MM.1S (cell line): ENCODE results near the gene LMAN2L.

Experiments
- DNase-seq: peaks from one replicate; pipeline ENCODE4 v3.0.0-alpha.2; 2015
- H2AFZ ChIP-seq: fragments of 300-600 bp; sonication (generic); 2 replicates; pipeline ENCODE4 v1.6.0; 2016; ENCODE audit warnings: antibody characterized with exemption, low read length
- H3F3A ChIP-seq: fragments of 300-600 bp; sonication (generic); 2 replicates; pipeline ENCODE4 v1.6.1; 2016; ENCODE audit warnings: mild to moderate bottlenecking, antibody characterized with exemption, low read length, moderate library complexity, mixed read lengths; ENCODE audit not compliant: insufficient read depth
- H3K27ac ChIP-seq: fragments of 300-600 bp; sonication (generic); 2 replicates; pipeline ENCODE4 v1.5.1; 2016; ENCODE audit warnings: mild to moderate bottlenecking, low read length
- H3K27me3 ChIP-seq: fragments of 300-600 bp; sonication (generic); replicated peaks from 2 replicates; pipeline ENCODE4 v1.6.0; 2016; ENCODE audit warnings: low read length; ENCODE audit not compliant: insufficient read depth
- H3K36me3 ChIP-seq: fragments of 300-600 bp; sonication (generic); replicated peaks from 2 replicates; pipeline ENCODE4 v1.6.1; 2016; ENCODE audit warnings: mild to moderate bottlenecking, low read length, mixed read lengths; ENCODE audit not compliant: insufficient read depth
- H3K4me1 ChIP-seq: fragments of 300-600 bp; sonication (generic); 2 replicates; pipeline ENCODE4 v1.6.1; 2016; ENCODE audit warnings: low read length, mixed read lengths
- H3K4me2 ChIP-seq: fragments of 300-600 bp; sonication (generic); 2 replicates; pipeline ENCODE4 v1.6.0; 2016; ENCODE audit warnings: low read depth, low read length
- H3K4me3 ChIP-seq: fragments of 300-600 bp; sonication (generic); 2 replicates; pipeline ENCODE4 v1.5.1; 2016; ENCODE audit warnings: low read length, mixed read lengths
- H3K79me2 ChIP-seq: fragments of 300-600 bp; sonication (generic); 2 replicates; pipeline ENCODE4 v1.6.1; 2016; ENCODE audit warnings: mixed run types, low read length, mixed read lengths
- H3K9ac ChIP-seq: fragments of 300-600 bp; sonication (generic); 2 replicates; pipeline ENCODE4 v1.6.1; 2016; ENCODE audit warnings: low read length, mixed read lengths
- H3K9me2 ChIP-seq: fragments of 300-600 bp; sonication (generic); replicated peaks from 2 replicates; pipeline ENCODE4 v1.6.1; 2016; ENCODE audit warnings: mild to moderate bottlenecking, low read length, mixed read lengths; ENCODE audit not compliant: insufficient read depth
- H3K9me3 ChIP-seq: fragments of 300-600 bp; sonication (generic); replicated peaks from 2 replicates; pipeline ENCODE4 v1.6.1; 2016; ENCODE audit warnings: mild to moderate bottlenecking, low read length, mixed read lengths; ENCODE audit not compliant: insufficient read depth
- H4K20me1 ChIP-seq: fragments of 300-600 bp; sonication (generic); 2 replicates; pipeline ENCODE4 v1.6.1; 2016; ENCODE audit warnings: mild to moderate bottlenecking, low read length, moderate library complexity, mixed read lengths; ENCODE audit not compliant: insufficient read depth
- EZH2 ChIP-seq: fragments of 300-600 bp; sonication (generic); optimal IDR thresholded peaks from 2 replicates; pipeline ENCODE3; 2017; ENCODE audit warnings: low read depth, mild to moderate bottlenecking, antibody characterized with exemption, low read length, mixed read lengths
- EZH2phosphoT487 ChIP-seq: fragments of 300-600 bp; sonication (generic); IDR thresholded peaks from 2 replicates; pipeline ENCODE4 v1.6.1; 2018; ENCODE audit warnings: antibody characterized with exemption, low read length
- TF ChIP-seq, protein P1 (sequence below): fragments of 300-600 bp; sonication (generic); IDR thresholded peaks from 2 replicates; pipeline ENCODE4 v1.5.1; 2016; ENCODE audit warnings: antibody characterized with exemption, low read length, mixed read lengths

LMAN2L gene, protein sequence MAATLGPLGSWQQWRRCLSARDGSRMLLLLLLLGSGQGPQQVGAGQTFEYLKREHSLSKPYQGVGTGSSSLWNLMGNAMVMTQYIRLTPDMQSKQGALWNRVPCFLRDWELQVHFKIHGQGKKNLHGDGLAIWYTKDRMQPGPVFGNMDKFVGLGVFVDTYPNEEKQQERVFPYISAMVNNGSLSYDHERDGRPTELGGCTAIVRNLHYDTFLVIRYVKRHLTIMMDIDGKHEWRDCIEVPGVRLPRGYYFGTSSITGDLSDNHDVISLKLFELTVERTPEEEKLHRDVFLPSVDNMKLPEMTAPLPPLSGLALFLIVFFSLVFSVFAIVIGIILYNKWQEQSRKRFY

DNA sequence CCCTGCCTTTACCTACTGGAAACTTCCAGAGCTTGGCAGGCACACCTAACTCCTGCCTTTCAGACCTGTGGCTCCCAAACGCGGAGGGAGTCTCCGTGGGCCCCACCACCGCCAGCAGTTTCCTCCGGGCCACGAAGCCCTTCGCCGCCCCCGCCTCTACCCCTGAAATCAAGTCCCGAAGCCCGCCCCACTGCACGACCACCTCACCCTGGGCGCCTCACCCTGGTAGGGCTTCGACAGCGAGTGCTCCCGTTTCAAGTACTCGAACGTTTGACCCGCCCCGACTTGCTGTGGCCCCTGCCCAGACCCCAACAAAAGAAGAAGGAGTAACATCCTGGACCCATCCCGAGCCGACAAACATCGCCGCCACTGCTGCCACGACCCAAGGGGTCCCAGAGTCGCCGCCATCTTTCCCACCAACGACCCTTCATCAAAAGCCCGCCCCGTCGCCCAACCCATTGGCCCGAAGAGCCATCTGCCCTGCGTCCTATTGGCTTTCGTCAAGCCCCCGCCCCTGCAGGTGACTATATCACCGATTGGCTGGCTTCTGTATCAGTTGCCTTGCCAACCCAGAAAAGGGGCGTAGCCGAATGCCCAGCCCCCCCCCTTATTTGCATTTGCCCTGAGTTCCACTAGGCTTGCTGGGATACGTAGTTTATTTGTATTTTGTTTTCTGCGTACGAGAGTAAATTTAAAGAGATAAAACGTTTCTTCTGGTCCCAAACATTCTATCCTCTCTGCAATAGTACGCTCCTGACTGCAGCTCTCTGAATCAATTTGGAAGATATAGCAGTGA lies at the start of gene LMAN2L:
Gene LMAN2L (minus strand): TSS at position 432 of the 796 bp plus-strand sequence. CDS start 24 bp downstream, at position 408.
- no peaks in the 10 kb centered on the region; the same call in none of the 2 replicates for H3K4me1 ChIP-seq
- no peaks in the 10 kb centered on the region for H3K27me3 ChIP-seq
- peaks cover 6% of the 10 kb centered on the region for H3F3A ChIP-seq
- H3K79me2 ChIP-seq = peaks cover 22% of the 10 kb centered on the region
- H3K4me2 ChIP-seq = peak within 1 kb of the TSS; percentile 83
- DNase-seq = peak; percentile 99
- H4K20me1 ChIP-seq = no peaks in the 10 kb centered on the region
- peak within 1 kb of the TSS; percentile 66 for H3K4me3 ChIP-seq
- H3K9me2 ChIP-seq = no peaks in the 10 kb centered on the region
- TF ChIP-seq EZH2 (no peak), EZH2phosphoT487 (no peak)
- TF ChIP-seq, protein P1, sequence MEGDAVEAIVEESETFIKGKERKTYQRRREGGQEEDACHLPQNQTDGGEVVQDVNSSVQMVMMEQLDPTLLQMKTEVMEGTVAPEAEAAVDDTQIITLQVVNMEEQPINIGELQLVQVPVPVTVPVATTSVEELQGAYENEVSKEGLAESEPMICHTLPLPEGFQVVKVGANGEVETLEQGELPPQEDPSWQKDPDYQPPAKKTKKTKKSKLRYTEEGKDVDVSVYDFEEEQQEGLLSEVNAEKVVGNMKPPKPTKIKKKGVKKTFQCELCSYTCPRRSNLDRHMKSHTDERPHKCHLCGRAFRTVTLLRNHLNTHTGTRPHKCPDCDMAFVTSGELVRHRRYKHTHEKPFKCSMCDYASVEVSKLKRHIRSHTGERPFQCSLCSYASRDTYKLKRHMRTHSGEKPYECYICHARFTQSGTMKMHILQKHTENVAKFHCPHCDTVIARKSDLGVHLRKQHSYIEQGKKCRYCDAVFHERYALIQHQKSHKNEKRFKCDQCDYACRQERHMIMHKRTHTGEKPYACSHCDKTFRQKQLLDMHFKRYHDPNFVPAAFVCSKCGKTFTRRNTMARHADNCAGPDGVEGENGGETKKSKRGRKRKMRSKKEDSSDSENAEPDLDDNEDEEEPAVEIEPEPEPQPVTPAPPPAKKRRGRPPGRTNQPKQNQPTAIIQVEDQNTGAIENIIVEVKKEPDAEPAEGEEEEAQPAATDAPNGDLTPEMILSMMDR = no peak; the same call in 1 of the 2 replicates
- H2AFZ ChIP-seq = peak within 1 kb of the TSS; percentile 74
- peak within 1 kb of the TSS; percentile 67 for H3K9ac ChIP-seq
- peak within 1 kb of the TSS; percentile 78 for H3K27ac ChIP-seq
- H3K36me3 ChIP-seq = no peaks in the 10 kb centered on the region
- no peaks in the 10 kb centered on the region for H3K9me3 ChIP-seq

DNA sequence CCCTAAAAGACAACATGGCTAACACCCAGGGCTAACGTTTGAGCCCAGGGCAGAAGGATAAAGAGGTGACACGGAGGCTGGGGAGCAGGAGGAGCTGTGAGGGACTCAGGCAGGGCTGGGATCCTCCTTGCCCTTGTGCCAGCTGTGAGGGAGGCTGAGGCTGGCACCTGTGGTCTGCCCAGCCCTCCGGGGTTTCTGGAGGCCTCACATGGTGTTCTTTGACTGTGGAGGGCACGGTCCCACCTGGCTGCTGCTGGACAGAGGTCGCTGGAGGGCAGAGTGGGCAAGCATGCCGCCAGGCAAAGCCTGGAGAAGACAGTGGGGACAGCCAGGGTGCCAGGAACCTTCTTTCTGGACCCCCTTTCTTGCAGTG lies 49.4 kb upstream of the LMAN2L start:
- Histone ChIP-seq H3F3A (no peaks in the 10 kb centered on the region), H3K36me3 (no peaks in the 10 kb centered on the region), H2AFZ (no peak overlapping the region), H3K79me2 (no peaks in the 10 kb centered on the region), H3K4me1 (no peaks in the 10 kb centered on the region), H3K4me3 (no peak overlapping the region), H3K27ac (no peak overlapping the region), H3K9me3 (no peaks in the 10 kb centered on the region), H3K9me2 (no peaks in the 10 kb centered on the region), H3K4me2 (no peak overlapping the region), H4K20me1 (no peaks in the 10 kb centered on the region), H3K9ac (no peak overlapping the region), H3K27me3 (no peaks in the 10 kb centered on the region)
- DNase-seq = no peak
- TF ChIP-seq EZH2phosphoT487 (no peak), EZH2 (no peak)
- TF ChIP-seq, protein P1 = no peak

DNA sequence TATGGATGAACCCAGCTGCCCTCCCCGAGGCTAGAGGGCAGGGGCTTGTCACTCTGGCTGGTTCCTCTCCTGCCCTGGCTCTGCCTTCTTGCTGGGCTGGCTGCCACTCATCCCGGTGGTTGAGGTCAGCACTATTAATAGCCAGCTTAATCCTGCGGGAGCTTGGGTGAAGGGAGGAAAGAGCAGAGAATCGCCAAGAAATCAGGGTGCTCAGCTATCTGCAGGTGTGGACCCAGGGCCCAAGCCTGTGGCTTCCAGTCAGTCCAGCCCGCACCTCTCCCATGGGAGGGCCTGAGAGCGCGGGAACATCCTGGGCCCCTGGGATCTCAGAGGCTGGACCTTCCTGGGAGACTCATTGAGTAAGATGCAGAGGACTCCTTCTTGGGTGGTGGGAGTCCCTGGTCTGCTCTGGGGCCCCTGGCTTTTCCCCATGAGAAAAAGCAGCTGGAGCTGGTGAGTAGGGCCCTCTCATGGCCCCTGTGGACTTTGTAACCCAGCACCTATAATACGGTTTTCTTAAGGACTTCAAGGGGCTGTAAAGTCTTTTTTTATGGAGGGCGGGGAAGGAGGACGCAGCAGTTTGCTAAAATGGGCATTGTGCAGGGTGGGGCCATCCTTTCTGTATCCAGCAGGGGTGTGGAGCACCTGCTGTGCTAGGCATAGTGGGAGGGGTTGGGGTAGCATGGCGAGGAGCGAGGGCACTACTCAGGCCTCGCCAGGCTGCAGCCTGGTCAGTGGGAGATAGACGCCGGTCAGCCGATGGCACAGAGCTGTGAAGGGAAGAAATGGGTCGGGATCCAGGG lies 48.8 kb upstream of the LMAN2L start:
- H3K27me3 ChIP-seq = no peaks in the 10 kb centered on the region
- H3K4me1 ChIP-seq = no peaks in the 10 kb centered on the region
- DNase-seq = no peak
- no peak overlapping the region for H2AFZ ChIP-seq
- no peaks in the 10 kb centered on the region for H4K20me1 ChIP-seq
- TF ChIP-seq EZH2phosphoT487 = no peak
- TF ChIP-seq, protein P1 = no peak
- no peak for TF ChIP-seq EZH2
- H3K79me2 ChIP-seq = no peaks in the 10 kb centered on the region
- H3K4me2 ChIP-seq = no peak overlapping the region
- H3K9me2 ChIP-seq = no peaks in the 10 kb centered on the region
- no peak overlapping the region for H3K4me3 ChIP-seq
- no peak overlapping the region for H3K27ac ChIP-seq
- no peaks in the 10 kb centered on the region for H3K9me3 ChIP-seq
- H3K9ac ChIP-seq = no peak overlapping the region
- no peaks in the 10 kb centered on the region for H3F3A ChIP-seq
- no peaks in the 10 kb centered on the region for H3K36me3 ChIP-seq
